Prostate gland (tissue), 2 donors: ENCODE data around the gene SLC11A1.

ENCODE experiments used
- CTCF ChIP-seq, 4 experiments: fragments of 200-600 bp in 2 of 4; fragments of 450-650 bp in 2 of 4; sonication (generic) in 2 of 4; IDR thresholded peaks; 1 replicate in 3 of 4; 2 replicates in 1 of 4; pipeline ENCODE4 v1.5.1; 2016 to 2019; ENCODE audit warnings: antibody characterized with exemption in 4 of 4, mild to moderate bottlenecking in 2 of 4, moderate library complexity in 2 of 4
- POLR2A ChIP-seq: fragments of 450-650 bp; IDR thresholded peaks from one replicate; pipeline ENCODE4 v1.6.1; 2016; ENCODE audit warnings: antibody characterized with exemption, mild to moderate bottlenecking
- POLR2AphosphoS5 ChIP-seq: sonication (generic); formaldehyde crosslinking; IDR thresholded peaks from one replicate; pipeline ENCODE4 v1.6.1; 2017; ENCODE audit warnings: antibody characterized with exemption

- TF ChIP-seq POLR2A (no peak), CTCF (IDR thresholded peaks at IDR 0.05) (no peak), POLR2AphosphoS5 (no peak)
Measured at GRCh38 chr2:218407717-218408116, 25.6 kb downstream of the SLC11A1 start.
